ENCODE results near the gene RAPH1.
"Not testable (repeated sequence)": the region's sequence is repeated elsewhere in the genome, so short reads cannot be mapped to it uniquely, and the experiment has no call there.

RAPH1 gene

DNA sequence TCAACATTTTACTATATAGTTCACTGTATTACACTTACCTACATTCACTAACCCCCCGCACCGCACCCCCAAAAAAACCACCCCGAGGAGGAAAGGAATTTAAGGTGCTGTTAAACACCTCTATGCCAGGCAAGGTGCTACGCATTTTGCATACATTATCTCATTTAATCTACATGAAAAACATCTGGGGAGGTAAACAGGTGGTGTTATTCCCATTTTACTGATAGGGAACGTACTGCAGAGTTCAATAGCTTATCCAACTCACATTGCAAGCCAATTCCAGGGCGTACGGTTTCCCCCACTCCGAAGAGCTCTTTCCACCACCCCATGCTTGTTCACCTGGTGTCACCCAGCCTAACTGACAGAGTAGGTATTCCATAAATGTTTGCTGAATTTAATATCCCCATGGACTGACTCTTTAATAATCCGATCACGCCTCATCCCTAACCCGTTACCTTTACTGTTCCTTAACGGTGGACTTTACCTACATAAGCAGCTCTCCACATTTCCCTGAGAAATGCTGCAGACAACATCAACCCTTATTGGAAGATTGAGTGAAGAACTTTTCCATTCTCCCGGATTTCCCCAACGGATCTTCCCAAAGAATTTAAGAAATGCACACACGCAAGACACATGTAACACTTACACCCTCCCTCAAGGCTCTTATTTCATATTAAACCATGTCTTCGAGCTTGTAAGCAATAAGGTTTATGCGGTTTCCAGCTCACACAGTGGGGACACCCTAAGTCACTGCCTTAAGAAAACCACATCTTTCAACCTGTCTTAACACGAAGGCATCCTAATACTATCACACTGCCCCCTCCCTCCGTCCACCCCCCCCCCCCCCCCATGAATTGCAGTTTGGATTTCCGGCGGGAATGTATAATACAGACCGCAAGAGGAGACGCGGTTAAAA is 1.2 kb downstream of the RAPH1 start:
- DNase-seq (ENCODE audit: extremely low read depth, insufficient read length): no peak
- TF ChIP-seq, protein P1, sequence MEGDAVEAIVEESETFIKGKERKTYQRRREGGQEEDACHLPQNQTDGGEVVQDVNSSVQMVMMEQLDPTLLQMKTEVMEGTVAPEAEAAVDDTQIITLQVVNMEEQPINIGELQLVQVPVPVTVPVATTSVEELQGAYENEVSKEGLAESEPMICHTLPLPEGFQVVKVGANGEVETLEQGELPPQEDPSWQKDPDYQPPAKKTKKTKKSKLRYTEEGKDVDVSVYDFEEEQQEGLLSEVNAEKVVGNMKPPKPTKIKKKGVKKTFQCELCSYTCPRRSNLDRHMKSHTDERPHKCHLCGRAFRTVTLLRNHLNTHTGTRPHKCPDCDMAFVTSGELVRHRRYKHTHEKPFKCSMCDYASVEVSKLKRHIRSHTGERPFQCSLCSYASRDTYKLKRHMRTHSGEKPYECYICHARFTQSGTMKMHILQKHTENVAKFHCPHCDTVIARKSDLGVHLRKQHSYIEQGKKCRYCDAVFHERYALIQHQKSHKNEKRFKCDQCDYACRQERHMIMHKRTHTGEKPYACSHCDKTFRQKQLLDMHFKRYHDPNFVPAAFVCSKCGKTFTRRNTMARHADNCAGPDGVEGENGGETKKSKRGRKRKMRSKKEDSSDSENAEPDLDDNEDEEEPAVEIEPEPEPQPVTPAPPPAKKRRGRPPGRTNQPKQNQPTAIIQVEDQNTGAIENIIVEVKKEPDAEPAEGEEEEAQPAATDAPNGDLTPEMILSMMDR (IDR thresholded peaks at IDR 0.05; ENCODE audit: insufficient read depth, low read length, poor library complexity, severe bottlenecking): no peak
- H3K4me3 ChIP-seq (replicated peaks; ENCODE audit: low read depth, low read length): no peak overlapping the region
- peaks cover 2% of the 10 kb centered on the region for H3K27me3 ChIP-seq (replicated peaks; ENCODE audit: control insufficient read depth, insufficient read depth, low read length)
- H3K36me3 ChIP-seq (ENCODE audit: control insufficient read depth, insufficient read depth, low read length): no peaks in the 10 kb centered on the region

DNA sequence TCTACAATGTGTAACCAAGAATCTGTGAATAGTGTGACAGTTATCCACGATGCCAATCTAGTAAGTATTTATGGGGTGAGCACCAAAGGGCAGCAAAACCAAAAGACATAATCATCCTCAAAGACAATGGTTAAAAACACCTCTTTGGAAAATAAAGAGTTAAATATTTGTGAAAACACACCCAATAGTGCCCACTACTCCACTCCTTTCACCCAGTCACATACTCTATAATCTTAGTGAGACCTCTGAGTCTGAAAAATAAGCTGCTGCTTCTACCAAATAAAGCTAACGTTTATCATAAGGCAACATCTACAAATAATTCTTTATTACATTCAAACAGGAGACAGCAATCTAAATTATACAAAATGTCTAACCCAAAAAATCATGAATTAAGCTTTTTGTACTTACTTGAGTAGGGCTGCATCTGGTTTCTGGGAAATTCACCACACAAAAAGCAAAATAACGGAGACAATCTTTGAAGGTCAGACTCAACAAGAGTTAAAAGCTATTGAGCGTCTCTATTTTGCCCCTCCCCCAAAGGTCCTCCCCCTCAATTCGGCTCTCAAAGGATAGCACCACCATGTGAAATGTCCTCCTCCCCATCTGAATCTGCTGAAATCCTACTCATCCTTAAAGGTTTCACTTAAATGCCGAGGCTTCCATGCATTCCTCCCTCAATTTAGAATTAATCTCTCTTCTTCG is 2.0 kb downstream of the RAPH1 start:
- Histone ChIP-seq H3K27me3 (replicated peaks; ENCODE audit: control insufficient read depth, insufficient read depth, low read length) (peaks cover 2% of the 10 kb centered on the region), H3K36me3 (ENCODE audit: control insufficient read depth, insufficient read depth, low read length) (no peaks in the 10 kb centered on the region), H3K4me3 (replicated peaks; ENCODE audit: low read depth, low read length) (no peak overlapping the region)
- TF ChIP-seq, protein P1 (IDR thresholded peaks at IDR 0.05; ENCODE audit: insufficient read depth, low read length, poor library complexity, severe bottlenecking): no peak
- DNase-seq (ENCODE audit: extremely low read depth, insufficient read length): no peak

DNA sequence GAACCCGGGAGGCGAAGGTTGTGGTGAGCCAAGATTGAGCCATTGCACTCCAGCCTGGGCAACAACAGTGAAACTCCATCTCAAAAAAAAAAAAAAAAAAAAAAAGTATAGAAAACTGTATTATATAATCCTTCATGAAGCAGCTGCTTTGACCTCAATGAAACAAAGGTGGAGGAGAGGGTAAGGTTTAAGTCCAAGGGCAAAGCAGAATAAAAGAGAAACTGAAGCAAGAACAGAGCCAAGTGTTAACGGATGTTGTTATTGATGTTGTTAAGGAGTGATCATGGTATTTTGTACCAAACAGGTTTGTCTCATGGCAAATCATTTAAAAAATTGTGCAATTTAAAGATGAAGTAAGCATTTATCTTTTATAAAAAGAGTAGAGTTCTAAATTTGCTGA is 7.4 kb downstream of the RAPH1 start:
- Histone ChIP-seq H3K27me3 (replicated peaks; ENCODE audit: control insufficient read depth, insufficient read depth, low read length) (no peaks in the 10 kb centered on the region; the same call in 1 of the 2 replicates), H3K4me3 (replicated peaks; ENCODE audit: low read depth, low read length) (no peak overlapping the region), H3K36me3 (ENCODE audit: control insufficient read depth, insufficient read depth, low read length) (no peaks in the 10 kb centered on the region)
- DNase-seq (ENCODE audit: extremely low read depth, insufficient read length): no peak
- TF ChIP-seq, protein P1 (IDR thresholded peaks at IDR 0.05; ENCODE audit: insufficient read depth, low read length, poor library complexity, severe bottlenecking): no peak

DNA sequence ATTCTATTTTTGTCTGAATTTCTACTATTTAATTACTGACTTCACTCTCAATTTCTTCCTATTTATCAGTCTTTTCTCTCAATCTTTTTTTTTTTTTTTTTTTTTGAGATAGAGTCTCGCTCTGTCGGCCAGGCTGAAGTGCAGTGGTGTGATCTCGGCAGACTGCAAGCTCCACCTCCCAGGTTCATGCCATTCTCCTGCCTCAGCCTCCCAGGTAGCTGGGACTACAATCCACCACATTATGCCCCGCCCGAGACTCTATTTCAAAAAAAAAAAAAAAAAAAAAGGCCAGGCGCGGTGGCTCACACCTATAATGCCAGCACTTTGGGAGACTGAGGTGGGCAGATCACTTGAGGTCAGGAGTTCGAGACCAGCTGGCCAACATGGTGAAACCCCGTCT is 21.8 kb downstream of the RAPH1 start:
- H3K36me3 ChIP-seq (ENCODE audit: control insufficient read depth, insufficient read depth, low read length); H3K4me3 ChIP-seq (replicated peaks; ENCODE audit: low read depth, low read length); H3K27me3 ChIP-seq (replicated peaks; ENCODE audit: control insufficient read depth, insufficient read depth, low read length); DNase-seq (ENCODE audit: extremely low read depth, insufficient read length): not testable (repeated sequence)

DNA sequence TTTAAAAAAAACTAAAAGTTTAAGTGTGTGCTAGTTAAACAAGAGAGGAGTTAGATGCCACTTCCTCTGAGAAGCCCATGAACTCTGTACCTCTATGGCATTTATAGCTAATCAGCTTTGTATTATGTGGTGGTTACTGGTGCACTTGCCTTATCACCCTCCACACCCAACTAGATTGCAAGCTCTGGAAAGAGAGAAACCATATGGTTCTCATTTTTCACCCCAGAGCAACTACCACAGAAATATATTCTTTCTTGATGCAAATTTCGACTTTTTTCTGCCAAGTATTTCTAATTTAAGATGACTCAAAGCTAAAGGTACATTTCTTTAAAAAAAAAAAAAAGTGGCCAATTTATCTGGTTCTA is 24.2 kb downstream of the RAPH1 start:
- Histone ChIP-seq H3K4me3 (replicated peaks; ENCODE audit: low read depth, low read length) (no peak overlapping the region), H3K27me3 (replicated peaks; ENCODE audit: control insufficient read depth, insufficient read depth, low read length) (no peaks in the 10 kb centered on the region), H3K36me3 (ENCODE audit: control insufficient read depth, insufficient read depth, low read length) (no peaks in the 10 kb centered on the region)
- TF ChIP-seq, protein P1 (IDR thresholded peaks at IDR 0.05; ENCODE audit: insufficient read depth, low read length, poor library complexity, severe bottlenecking): no peak
- DNase-seq (ENCODE audit: extremely low read depth, insufficient read length): no peak

DNA sequence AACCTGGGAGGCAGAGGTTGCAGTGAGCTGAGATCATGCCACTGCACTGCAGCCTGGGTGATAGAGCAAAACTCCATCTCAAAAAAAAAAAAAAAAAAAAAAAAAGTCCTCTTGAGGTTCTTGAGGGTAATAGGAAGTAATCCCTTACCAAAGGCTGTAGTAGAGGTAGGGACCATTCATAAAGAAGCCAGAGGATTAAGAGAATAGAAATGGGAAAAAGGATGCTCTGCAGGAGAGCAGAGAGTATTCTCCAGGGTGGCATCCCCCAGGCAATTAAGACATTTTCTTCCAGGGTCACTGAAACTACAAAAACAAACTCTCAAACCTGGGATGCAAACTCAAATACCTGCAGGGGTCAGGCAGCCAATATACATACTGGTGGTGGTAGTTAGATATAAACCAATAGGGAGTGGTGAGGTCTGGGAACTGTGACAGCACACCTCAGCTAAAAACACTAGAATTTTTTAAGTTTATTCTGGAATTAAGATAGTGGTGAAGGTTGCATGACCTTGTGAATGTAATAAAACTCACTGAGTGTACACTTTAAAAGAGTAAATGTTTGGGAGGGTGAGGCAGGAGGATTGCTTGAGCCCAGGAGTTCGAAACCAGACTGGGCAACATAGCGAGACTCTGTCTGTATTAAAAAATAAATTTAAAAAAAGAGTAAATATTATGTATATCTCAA is 24.7 kb downstream of the RAPH1 start:
- Histone ChIP-seq H3K4me3 (replicated peaks; ENCODE audit: low read depth, low read length) (no peak overlapping the region), H3K36me3 (ENCODE audit: control insufficient read depth, insufficient read depth, low read length) (no peaks in the 10 kb centered on the region), H3K27me3 (replicated peaks; ENCODE audit: control insufficient read depth, insufficient read depth, low read length) (no peaks in the 10 kb centered on the region)
- no peak for DNase-seq (ENCODE audit: extremely low read depth, insufficient read length)
- TF ChIP-seq, protein P1 (IDR thresholded peaks at IDR 0.05; ENCODE audit: insufficient read depth, low read length, poor library complexity, severe bottlenecking): no peak

DNA sequence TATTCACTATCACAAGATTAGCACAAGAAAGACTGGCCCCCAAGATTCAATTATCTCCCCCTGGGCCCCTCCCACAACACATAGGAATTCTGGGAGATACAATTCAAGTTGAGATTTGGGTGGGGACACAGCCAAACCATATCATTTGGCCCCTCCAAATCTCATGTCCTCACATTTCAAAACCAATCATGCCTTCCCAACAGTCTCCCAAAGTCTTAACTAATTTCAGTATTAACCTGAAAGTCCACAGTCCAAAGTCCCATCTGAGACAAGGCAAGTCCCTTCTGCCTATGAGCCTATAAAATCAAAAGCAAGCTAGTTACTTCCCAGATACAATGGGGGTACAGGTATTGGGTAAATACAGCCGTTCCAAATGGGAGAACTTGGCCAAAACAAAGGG is 31.6 kb downstream of the RAPH1 start:
- not testable (repeated sequence) for H3K27me3 ChIP-seq (replicated peaks; ENCODE audit: control insufficient read depth, insufficient read depth, low read length); DNase-seq (ENCODE audit: extremely low read depth, insufficient read length); H3K36me3 ChIP-seq (ENCODE audit: control insufficient read depth, insufficient read depth, low read length); H3K4me3 ChIP-seq (replicated peaks; ENCODE audit: low read depth, low read length)
